ENCODE results near the gene CALML5.
A peak's percentile ranks its signal among the peaks of the same experiment; 100 is the strongest.

CALML5 gene

GRCh38 chr10:5544216-5544805 lies 44.9 kb upstream of the CALML5 start:
- H3K27ac ChIP-seq (replicated peaks) = no peak overlapping the region
- DNase-seq (ENCODE audit: low read depth in 1 of 2, low spot score in 1 of 2) = peak in 1 of 2 experiments; percentile 28
- TF ChIP-seq CTCF (IDR thresholded peaks at IDR 0.05; ENCODE audit: insufficient read depth, low read length) = no peak
- TF ChIP-seq POLR2AphosphoS5 (IDR thresholded peaks at IDR 0.05; ENCODE audit: low read depth) = no peak
- TF ChIP-seq GABPA (IDR thresholded peaks at IDR 0.05; ENCODE audit: low read depth) = no peak
- no peak for TF ChIP-seq SPI1 (IDR thresholded peaks at IDR 0.05; ENCODE audit: borderline replicate concordance, low read depth)
- TF ChIP-seq REST (IDR thresholded peaks at IDR 0.05; ENCODE audit: insufficient replicate concordance, low read depth) = no peak

DNA sequence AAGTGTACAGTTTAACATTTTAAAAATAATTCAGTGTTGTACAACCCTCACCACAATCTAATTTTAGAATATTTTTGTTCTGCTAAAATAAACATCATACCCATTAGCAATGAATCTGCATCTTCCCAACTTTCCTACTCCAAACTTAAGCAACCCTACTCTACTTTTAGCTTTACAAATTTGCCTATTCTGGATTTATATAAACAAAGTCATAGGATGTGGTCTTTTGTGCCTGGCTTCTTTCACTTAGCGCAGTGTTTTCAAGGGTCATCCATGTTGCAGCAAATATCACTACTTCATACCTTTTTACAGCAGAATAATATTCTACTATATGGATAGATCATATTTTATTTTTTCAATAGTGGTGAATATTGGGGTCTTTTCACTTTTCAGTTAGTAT lies 44.3 kb upstream of the CALML5 start:
- Histone ChIP-seq H3K27ac (replicated peaks) (no peak overlapping the region), H3K4me3 (replicated peaks; ENCODE audit: insufficient read depth, low read length) (no peak overlapping the region), H3K27me3 (ENCODE audit: insufficient read depth, poor library complexity, severe bottlenecking) (no peaks in the 10 kb centered on the region)
- no peak for DNase-seq (ENCODE audit: low read depth in 1 of 2, low spot score in 1 of 2)
- TF ChIP-seq REST (IDR thresholded peaks at IDR 0.05; ENCODE audit: insufficient replicate concordance, low read depth) (no peak), POLR2AphosphoS5 (IDR thresholded peaks at IDR 0.05; ENCODE audit: low read depth) (no peak), GABPA (IDR thresholded peaks at IDR 0.05; ENCODE audit: low read depth) (no peak), CTCF (IDR thresholded peaks at IDR 0.05; ENCODE audit: insufficient read depth, low read length) (no peak), SPI1 (IDR thresholded peaks at IDR 0.05; ENCODE audit: borderline replicate concordance, low read depth) (no peak)

More at GRCh38 chr10:5544216-5544805, 44.9 kb upstream of the CALML5 start:
- H3K27me3 ChIP-seq (ENCODE audit: insufficient read depth, poor library complexity, severe bottlenecking) = no peaks in the 10 kb centered on the region
- no peak overlapping the region for H3K4me3 ChIP-seq (replicated peaks; ENCODE audit: insufficient read depth, low read length)

- no peak overlapping the region for H3K4me3 ChIP-seq (replicated peaks; ENCODE audit: insufficient read depth, low read length)
- DNase-seq (ENCODE audit: low read depth in 1 of 2, low spot score in 1 of 2) = no peak
- H3K27ac ChIP-seq (replicated peaks) = no peak overlapping the region
- TF ChIP-seq GABPA (IDR thresholded peaks at IDR 0.05; ENCODE audit: low read depth) (no peak), CTCF (IDR thresholded peaks at IDR 0.05; ENCODE audit: insufficient read depth, low read length) (no peak), SPI1 (IDR thresholded peaks at IDR 0.05; ENCODE audit: borderline replicate concordance, low read depth) (no peak), REST (IDR thresholded peaks at IDR 0.05; ENCODE audit: insufficient replicate concordance, low read depth) (no peak), POLR2AphosphoS5 (IDR thresholded peaks at IDR 0.05; ENCODE audit: low read depth) (no peak)
- H3K27me3 ChIP-seq (ENCODE audit: insufficient read depth, poor library complexity, severe bottlenecking) = no peaks in the 10 kb centered on the region
These were observed 42.7 kb upstream of the CALML5 start for GRCh38 chr10:5542100-5542499.
